WERI-Rb-1 (cell line): Measurements from ENCODE around the gene C14orf119.
"Not testable (repeated sequence)": the region's sequence is repeated elsewhere in the genome, so short reads cannot be mapped to it uniquely, and the experiment has no call there.

ENCODE experiments used
- DNase-seq: peaks from one replicate; pipeline ENCODE4 v3.0.0-alpha.2; 2020
- H3K27ac ChIP-seq: fragments of 250-450 bp; sonication (Bioruptor Pico); 2 replicates; pipeline ENCODE4 v1.5.1; 2020; ENCODE audit warnings: mild to moderate bottlenecking, moderate library complexity
- H3K27me3 ChIP-seq: fragments of 250-450 bp; sonication (Bioruptor Pico); 2 replicates; pipeline ENCODE4 v1.5.1; 2021; ENCODE audit warnings: mild to moderate bottlenecking, low read depth, moderate library complexity; ENCODE audit not compliant: insufficient read depth, severe bottlenecking
- H3K36me3 ChIP-seq: fragments of 250-450 bp; sonication (Bioruptor Pico); 2 replicates; pipeline ENCODE4 v1.5.1; 2020; ENCODE audit warnings: mild to moderate bottlenecking, moderate library complexity
- H3K4me3 ChIP-seq: 2 replicates; pipeline ENCODE4 v1.5.1; 2011; ENCODE audit warnings: low read depth, mild to moderate bottlenecking, control low read depth, low read length
- H3K9me3 ChIP-seq: fragments of 250-450 bp; sonication (Bioruptor Pico); 2 replicates; pipeline ENCODE4 v1.5.1; 2021; ENCODE audit warnings: mild to moderate bottlenecking, moderate library complexity; ENCODE audit not compliant: severe bottlenecking
- CTCF ChIP-seq: IDR thresholded peaks from 2 replicates; pipeline ENCODE4 v1.5.1; 2011; ENCODE audit warnings: low read depth, mild to moderate bottlenecking, control low read depth, inconsistent platforms, low read length

C14orf119 gene

GRCh38 chr14:23106747-23107045, 11.4 kb downstream of the C14orf119 start:
- H3K9me3 ChIP-seq, result peaks cover 3% of the 10 kb centered on the region
- H3K4me3 ChIP-seq, result no peak overlapping the region
- no peak overlapping the region for H3K27ac ChIP-seq
- no peak for TF ChIP-seq CTCF
- H3K27me3 ChIP-seq, result peaks cover 6% of the 10 kb centered on the region
- no peak for DNase-seq
- H3K36me3 ChIP-seq, result no peaks in the 10 kb centered on the region

- H3K36me3 ChIP-seq, H3K4me3 ChIP-seq, H3K9me3 ChIP-seq: not testable (repeated sequence)
These were observed 12.3 kb downstream of the C14orf119 start for GRCh38 chr14:23107620-23108019.

GRCh38 chr14:23108169-23108568, 12.9 kb downstream of the C14orf119 start:
- not testable (repeated sequence) for H3K36me3 ChIP-seq, H3K4me3 ChIP-seq, H3K9me3 ChIP-seq, H3K27ac ChIP-seq
- peaks cover 16% of the 10 kb centered on the region for H3K27me3 ChIP-seq
- peak; percentile 31 for DNase-seq

More at GRCh38 chr14:23107620-23108019, 12.3 kb downstream of the C14orf119 start:
- not testable (repeated sequence) for DNase-seq, H3K27ac ChIP-seq
- H3K27me3 ChIP-seq, result peaks cover 14% of the 10 kb centered on the region

- Histone ChIP-seq H3K9me3 (peaks cover 3% of the 10 kb centered on the region), H3K27ac (no peak overlapping the region), H3K4me3 (no peak overlapping the region), H3K27me3 (peaks cover 16% of the 10 kb centered on the region), H3K36me3 (no peaks in the 10 kb centered on the region)
- DNase-seq, result no peak
- TF ChIP-seq CTCF, result no peak
These were observed 14.5 kb downstream of the C14orf119 start for GRCh38 chr14:23109769-23110168.

- no peaks in the 10 kb centered on the region for H3K36me3 ChIP-seq
- H3K9me3 ChIP-seq, result peaks cover 3% of the 10 kb centered on the region
- no peak for TF ChIP-seq CTCF
- no peak for DNase-seq
- H3K27ac ChIP-seq, result no peak overlapping the region
- no peak overlapping the region for H3K4me3 ChIP-seq
- H3K27me3 ChIP-seq, result peaks cover 16% of the 10 kb centered on the region
These were observed 15.5 kb downstream of the C14orf119 start for GRCh38 chr14:23110579-23111365.

- Histone ChIP-seq H3K27me3 (peaks cover 16% of the 10 kb centered on the region), H3K36me3 (no peaks in the 10 kb centered on the region), H3K27ac (no peak overlapping the region), H3K9me3 (peaks cover 3% of the 10 kb centered on the region), H3K4me3 (no peak overlapping the region)
- DNase-seq, result peak; percentile 34
- TF ChIP-seq CTCF, result no peak
These were observed 17.3 kb downstream of the C14orf119 start for GRCh38 chr14:23112359-23113178.
